BLaER1 treated with 17β-estradiol and CSF1 and Interleukin-3, amounts not matched to agents 10 nM and 100 nM (cell line): Measurements from ENCODE around the gene AMOTL2.

Source experiments
- H3K27ac ChIP-seq, 11 experiments: shearing (Covaris generic); formaldehyde crosslinking; 2 replicates each; pipeline ENCODE4 v1.8.1; 2022
- H3K27me3 ChIP-seq, 11 experiments: shearing (Covaris generic); formaldehyde crosslinking; 2 replicates each; pipeline ENCODE4 v1.8.1; 2022
- H3K36me3 ChIP-seq, 11 experiments: shearing (Covaris generic); formaldehyde crosslinking; 2 replicates each; pipeline ENCODE4 v1.8.1; 2022
- H3K4me1 ChIP-seq, 10 experiments: shearing (Covaris generic); formaldehyde crosslinking; 2 replicates each; pipeline ENCODE4 v1.8.1; 2022
- H3K4me2 ChIP-seq, 11 experiments: shearing (Covaris generic); formaldehyde crosslinking; 2 replicates each; pipeline ENCODE4 v1.8.1; 2022
- H3K4me3 ChIP-seq, 10 experiments: shearing (Covaris generic); formaldehyde crosslinking; 2 replicates each; pipeline ENCODE4 v1.8.1; 2022
- H3K9ac ChIP-seq, 11 experiments: shearing (Covaris generic); formaldehyde crosslinking; 2 replicates each; pipeline ENCODE4 v1.8.1; 2022
- H3K9me3 ChIP-seq, 11 experiments: shearing (Covaris generic); formaldehyde crosslinking; replicated peaks in 1 of 11; 2 replicates each; pipeline ENCODE4 v1.8.1; 2022
- H4K20me1 ChIP-seq, 11 experiments: shearing (Covaris generic); formaldehyde crosslinking; 2 replicates each; pipeline ENCODE4 v1.8.1; 2022
- Cebpa-rat ChIP-seq, 11 experiments: shearing (Covaris generic); IDR thresholded peaks; 2 replicates each; pipeline ENCODE4 v1.8.1; 2022

AMOTL2 gene

GRCh38 chr3:134345202-134345601 is 29.0 kb downstream of the AMOTL2 start:
- peak overlapping the region in 8 of 11 experiments; percentile 7 to 58 (median 28); a peak in 11 of 22 replicates for H3K4me2 ChIP-seq
- H3K9me3 ChIP-seq = peaks cover 8 to 18% (median 11%) of the 10 kb centered on the region in 11 experiments; a peak in 20 of 22 replicates
- H3K9ac ChIP-seq = no peak overlapping the region
- H3K36me3 ChIP-seq = no peaks in the 10 kb centered on the region
- no peak overlapping the region for H3K27ac ChIP-seq
- no peaks in the 10 kb centered on the region for H4K20me1 ChIP-seq
- no peaks in the 10 kb centered on the region for H3K27me3 ChIP-seq
- H3K4me3 ChIP-seq = no peak overlapping the region
- TF ChIP-seq Cebpa-rat (IDR thresholded peaks at IDR 0.05) = no peak
- peaks cover 7 to 21% (median 18%) of the 10 kb centered on the region in 10 experiments; a peak in 19 of 20 replicates for H3K4me1 ChIP-seq

GRCh38 chr3:134344560-134344959 is 29.7 kb downstream of the AMOTL2 start:
- Histone ChIP-seq H3K27me3 (no peaks in the 10 kb centered on the region), H4K20me1 (no peaks in the 10 kb centered on the region), H3K36me3 (no peaks in the 10 kb centered on the region), H3K9me3 (peaks cover 8 to 18% (median 11%) of the 10 kb centered on the region in 11 experiments; a peak in 20 of 22 replicates), H3K4me2 (peak overlapping the region in 9 of 11 experiments; percentile 0 to 58 (median 26); a peak in 12 of 22 replicates), H3K4me3 (no peak overlapping the region), H3K27ac (no peak overlapping the region), H3K4me1 (peaks cover 7 to 21% (median 18%) of the 10 kb centered on the region in 10 experiments; a peak in 19 of 20 replicates), H3K9ac (no peak overlapping the region)
- no peak for TF ChIP-seq Cebpa-rat (IDR thresholded peaks at IDR 0.05)

GRCh38 chr3:134342259-134342658 is 32.0 kb downstream of the AMOTL2 start:
- Histone ChIP-seq H3K4me2 (no peak overlapping the region), H3K4me3 (no peak overlapping the region), H4K20me1 (no peaks in the 10 kb centered on the region; a peak in 1 of 22 replicates), H3K9me3 (peaks cover 8 to 13% (median 11%) of the 10 kb centered on the region in 11 experiments; a peak in 20 of 22 replicates), H3K27me3 (no peaks in the 10 kb centered on the region), H3K4me1 (peaks cover 7 to 21% (median 18%) of the 10 kb centered on the region in 10 experiments; a peak in 19 of 20 replicates), H3K36me3 (no peaks in the 10 kb centered on the region), H3K27ac (no peak overlapping the region), H3K9ac (no peak overlapping the region)
- TF ChIP-seq Cebpa-rat (IDR thresholded peaks at IDR 0.05) = no peak

- no peaks in the 10 kb centered on the region; a peak in 1 of 22 replicates for H4K20me1 ChIP-seq
Observed at GRCh38 chr3:134341389-134341788, 32.9 kb downstream of the AMOTL2 start.

GRCh38 chr3:134340982-134341365 is 33.3 kb downstream of the AMOTL2 start:
- Histone ChIP-seq H3K27ac (no peak overlapping the region; a peak in 1 of 22 replicates), H4K20me1 (no peaks in the 10 kb centered on the region; a peak in 1 of 22 replicates), H3K9ac (no peak overlapping the region), H3K4me2 (peak overlapping the region; percentile 1 to 55 (median 19); a peak in 14 of 22 replicates), H3K36me3 (no peaks in the 10 kb centered on the region), H3K4me1 (peaks cover 7 to 21% (median 18%) of the 10 kb centered on the region in 10 experiments; a peak in 19 of 20 replicates), H3K4me3 (no peak overlapping the region), H3K27me3 (no peaks in the 10 kb centered on the region), H3K9me3 (peaks cover 0 to under 1% (median 0%) of the 10 kb centered on the region in 11 experiments; a peak in 4 of 22 replicates)
- no peak for TF ChIP-seq Cebpa-rat (IDR thresholded peaks at IDR 0.05)

More at GRCh38 chr3:134341389-134341788, 32.9 kb downstream of the AMOTL2 start:
- peaks cover 7 to 21% (median 18%) of the 10 kb centered on the region in 10 experiments; a peak in 19 of 20 replicates for H3K4me1 ChIP-seq
- H3K4me2 ChIP-seq = peak overlapping the region; percentile 1 to 55 (median 19); a peak in 14 of 22 replicates
- no peak overlapping the region for H3K9ac ChIP-seq
- TF ChIP-seq Cebpa-rat (IDR thresholded peaks at IDR 0.05) = no peak
- H3K27ac ChIP-seq = no peak overlapping the region; a peak in 1 of 22 replicates
- H3K36me3 ChIP-seq = no peaks in the 10 kb centered on the region
- H3K4me3 ChIP-seq = no peak overlapping the region
- peaks cover 2 to 5% (median 4%) of the 10 kb centered on the region in 11 experiments; a peak in 19 of 22 replicates for H3K9me3 ChIP-seq
- no peaks in the 10 kb centered on the region for H3K27me3 ChIP-seq

GRCh38 chr3:134340362-134340981 is 33.8 kb downstream of the AMOTL2 start:
- no peaks in the 10 kb centered on the region for H3K27me3 ChIP-seq
- H3K9ac ChIP-seq = no peak overlapping the region
- TF ChIP-seq Cebpa-rat (IDR thresholded peaks at IDR 0.05) = no peak
- H3K4me3 ChIP-seq = no peak overlapping the region
- no peaks in the 10 kb centered on the region; a peak in 1 of 22 replicates for H4K20me1 ChIP-seq
- H3K9me3 ChIP-seq = no peaks in the 10 kb centered on the region
- peak overlapping the region in 7 of 11 experiments; percentile 4 to 55 (median 33); a peak in 5 of 22 replicates for H3K4me2 ChIP-seq
- H3K27ac ChIP-seq = no peak overlapping the region
- H3K4me1 ChIP-seq = peaks cover 7 to 21% (median 18%) of the 10 kb centered on the region in 10 experiments; a peak in 19 of 20 replicates
- no peaks in the 10 kb centered on the region for H3K36me3 ChIP-seq

- Histone ChIP-seq H3K4me2 (no peak overlapping the region), H3K36me3 (no peaks in the 10 kb centered on the region), H3K9me3 (no peaks in the 10 kb centered on the region), H4K20me1 (no peaks in the 10 kb centered on the region; a peak in 1 of 22 replicates), H3K4me3 (no peak overlapping the region), H3K4me1 (peaks cover 7 to 15% (median 14%) of the 10 kb centered on the region in 10 experiments; a peak in 19 of 20 replicates), H3K9ac (no peak overlapping the region), H3K27me3 (no peaks in the 10 kb centered on the region), H3K27ac (no peak overlapping the region)
- TF ChIP-seq Cebpa-rat (IDR thresholded peaks at IDR 0.05) = no peak
Observed at GRCh38 chr3:134339913-134340312, 34.3 kb downstream of the AMOTL2 start.

GRCh38 chr3:134339331-134339730 is 34.9 kb downstream of the AMOTL2 start:
- Histone ChIP-seq H3K27ac (no peak overlapping the region), H3K4me1 (peaks cover 7 to 10% (median 9%) of the 10 kb centered on the region in 10 experiments; a peak in 18 of 20 replicates), H3K27me3 (no peaks in the 10 kb centered on the region), H3K9me3 (no peaks in the 10 kb centered on the region), H3K36me3 (no peaks in the 10 kb centered on the region), H3K4me3 (no peak overlapping the region), H3K4me2 (no peak overlapping the region), H3K9ac (no peak overlapping the region), H4K20me1 (no peaks in the 10 kb centered on the region; a peak in 1 of 22 replicates)
- no peak for TF ChIP-seq Cebpa-rat (IDR thresholded peaks at IDR 0.05)

GRCh38 chr3:134338516-134339261 is 35.6 kb downstream of the AMOTL2 start:
- H3K4me2 ChIP-seq = no peak overlapping the region
- peaks cover 7 to 9% (median 8%) of the 10 kb centered on the region in 10 experiments; a peak in 17 of 20 replicates for H3K4me1 ChIP-seq
- H3K9ac ChIP-seq = no peak overlapping the region
- H4K20me1 ChIP-seq = no peaks in the 10 kb centered on the region; a peak in 1 of 22 replicates
- no peak overlapping the region for H3K4me3 ChIP-seq
- no peaks in the 10 kb centered on the region for H3K36me3 ChIP-seq
- H3K9me3 ChIP-seq = no peaks in the 10 kb centered on the region
- TF ChIP-seq Cebpa-rat (IDR thresholded peaks at IDR 0.05) = no peak
- no peaks in the 10 kb centered on the region for H3K27me3 ChIP-seq
- H3K27ac ChIP-seq = no peak overlapping the region
